ENCODE measurements around the gene CEP295NL. TPM values are rescaled to one million over a fixed set of nuclear protein-coding genes. Genes with fewer than 3 reads are reported as not detected.

The CEP295NL gene
- total RNA-seq, 1 donor from 2014 or later = 1.6 TPM

DNA sequence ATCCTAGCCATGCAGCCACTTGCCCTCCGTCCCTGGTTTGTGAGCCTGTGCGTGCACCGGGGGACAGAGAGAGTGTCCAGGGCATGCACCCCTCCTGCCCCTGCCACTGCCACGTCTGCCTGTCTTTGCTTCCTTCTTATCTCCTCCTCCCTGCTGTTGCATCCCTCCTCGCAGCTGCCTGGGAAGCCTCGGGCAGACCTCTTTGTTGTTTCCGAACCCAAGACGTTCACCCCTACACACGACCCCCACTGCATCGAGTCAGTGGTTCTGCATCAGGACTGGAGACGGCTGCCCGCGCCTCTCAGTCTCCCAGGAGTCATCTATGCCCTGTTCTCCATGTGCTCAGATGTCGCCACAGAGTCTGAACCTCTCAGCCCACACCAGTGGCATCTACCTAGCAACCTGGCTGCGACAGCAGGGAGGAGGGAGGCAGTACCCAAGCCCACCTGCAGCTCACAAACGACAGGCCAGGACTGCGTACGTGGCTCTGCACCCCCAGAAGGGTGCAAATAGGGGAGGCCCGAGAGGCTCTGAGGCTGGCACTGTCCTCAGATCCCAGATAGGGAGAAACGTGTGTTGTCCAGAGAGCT is 17.0 kb upstream of the CEP295NL start:
- H2AFZ ChIP-seq (ENCODE audit: low read depth, low read length) = no peak overlapping the region
- H3K4me1 Mint-ChIP-seq (ENCODE audit: low read depth, unreplicated experiment) = peaks cover 22% of the 10 kb centered on the region
- H3K27ac ChIP-seq (ENCODE audit: low read depth, low read length) = no peak overlapping the region
- no peak overlapping the region for H3K4me3 ChIP-seq (ENCODE audit: insufficient read depth, low read depth, low read length)
- H3K79me2 ChIP-seq (ENCODE audit: insufficient read depth, low read length) = peaks cover 95% of the 10 kb centered on the region
- H3K9me3 ChIP-seq (ENCODE audit: insufficient read depth, low read depth, low read length) = no peaks in the 10 kb centered on the region
- H3K4me2 ChIP-seq (ENCODE audit: low read length) = no peak overlapping the region
- TF ChIP-seq EZH2 (IDR thresholded peaks at IDR 0.05; ENCODE audit: insufficient read depth, low read length) = no peak
- TF ChIP-seq CTCF (IDR thresholded peaks at IDR 0.05; ENCODE audit: insufficient read depth, low read depth, low read length) = no peak
- peaks cover 45% of the 10 kb centered on the region for H3K4me1 ChIP-seq (ENCODE audit: insufficient read depth, low read length)
- FAIRE-seq = no peak
- peaks cover 89% of the 10 kb centered on the region for H4K20me1 ChIP-seq (ENCODE audit: insufficient read depth, low read length)
- H3K36me3 Mint-ChIP-seq (ENCODE audit: low read depth, unreplicated experiment) = peaks cover 14% of the 10 kb centered on the region
- no peaks in the 10 kb centered on the region for H3K36me3 ChIP-seq (ENCODE audit: insufficient read depth, low read length)
- H3K27ac Mint-ChIP-seq (ENCODE audit: unreplicated experiment) = peak overlapping the region; percentile 4
- no peaks in the 10 kb centered on the region for H3K27me3 Mint-ChIP-seq (ENCODE audit: low read depth, unreplicated experiment)
- H3K9me3 Mint-ChIP-seq (ENCODE audit: unreplicated experiment) = no peaks in the 10 kb centered on the region
- DNase-seq (ENCODE audit: low read depth) = no peak
- no peaks in the 10 kb centered on the region for H3K27me3 ChIP-seq (ENCODE audit: insufficient read depth, low read length)
- H3K9ac ChIP-seq (ENCODE audit: low read length) = no peak overlapping the region
- H3K4me3 Mint-ChIP-seq (ENCODE audit: unreplicated experiment) = no peak overlapping the region

GRCh38 chr17:78918979-78919378 is 16.0 kb upstream of the CEP295NL start:
- Histone ChIP-seq H2AFZ (ENCODE audit: low read depth, low read length) (no peak overlapping the region), H3K4me3 (ENCODE audit: insufficient read depth, low read depth, low read length) (no peak overlapping the region), H3K9ac (ENCODE audit: low read length) (no peak overlapping the region), H3K79me2 (ENCODE audit: insufficient read depth, low read length) (peaks cover 93% of the 10 kb centered on the region), H3K9me3 (ENCODE audit: insufficient read depth, low read depth, low read length) (no peaks in the 10 kb centered on the region), H4K20me1 (ENCODE audit: insufficient read depth, low read length) (peaks cover 87% of the 10 kb centered on the region), H3K27me3 (ENCODE audit: insufficient read depth, low read length) (no peaks in the 10 kb centered on the region), H3K4me1 (ENCODE audit: insufficient read depth, low read length) (peaks cover 44% of the 10 kb centered on the region), H3K4me2 (ENCODE audit: low read length) (no peak overlapping the region), H3K36me3 (ENCODE audit: insufficient read depth, low read length) (no peaks in the 10 kb centered on the region), H3K27ac (ENCODE audit: low read depth, low read length) (no peak overlapping the region)
- Mint-ChIP-seq H3K4me3 (ENCODE audit: unreplicated experiment) (no peak overlapping the region), H3K9me3 (ENCODE audit: unreplicated experiment) (no peaks in the 10 kb centered on the region), H3K27ac (ENCODE audit: unreplicated experiment) (no peak overlapping the region), H3K27me3 (ENCODE audit: low read depth, unreplicated experiment) (no peaks in the 10 kb centered on the region), H3K4me1 (ENCODE audit: low read depth, unreplicated experiment) (peaks cover 22% of the 10 kb centered on the region), H3K36me3 (ENCODE audit: low read depth, unreplicated experiment) (peaks cover 14% of the 10 kb centered on the region)
- no peak for TF ChIP-seq CTCF (IDR thresholded peaks at IDR 0.05; ENCODE audit: insufficient read depth, low read depth, low read length)
- no peak for TF ChIP-seq EZH2 (IDR thresholded peaks at IDR 0.05; ENCODE audit: insufficient read depth, low read length)
- no peak for FAIRE-seq
- DNase-seq (ENCODE audit: low read depth) = no peak
